GM23338 (cell line): Measurements from ENCODE around the gene PTPN5. TPM values are rescaled to one million over a fixed set of nuclear protein-coding genes. Genes with fewer than 3 reads are reported as not detected.

Source experiments
- ATAC-seq: fragments of 200-7000 bp; cut with Tn5 transposase; 3 replicates; pipeline ENCODE4 v1.9.1; 2020
- DNase-seq: peaks from one replicate; pipeline ENCODE4 v3.0.0-alpha.2; 2015; ENCODE audit warnings: low spot score
- H2AFZ ChIP-seq: fragments of 200-600 bp; sonication (generic); 2 replicates; pipeline ENCODE4 v1.8.0; 2016; ENCODE audit warnings: antibody characterized with exemption, mild to moderate bottlenecking, moderate library complexity
- H3F3A ChIP-seq: fragments of 200-600 bp; sonication (generic); replicated peaks from 2 replicates; pipeline ENCODE4 v1.8.0; 2017; ENCODE audit warnings: antibody characterized with exemption, mixed run types, low read depth
- H3K27ac ChIP-seq: fragments of 200-600 bp; sonication (generic); 2 replicates; pipeline ENCODE4 v1.6.1; 2016; ENCODE audit warnings: low read depth
- H3K27me3 ChIP-seq: fragments of 200-600 bp; sonication (generic); 2 replicates; pipeline ENCODE4 v1.8.0; 2016; ENCODE audit warnings: mild to moderate bottlenecking, mixed run types, moderate library complexity; ENCODE audit not compliant: insufficient read depth
- H3K36me3 ChIP-seq: fragments of 200-600 bp; sonication (generic); 2 replicates; pipeline ENCODE4 v1.8.0; 2016; ENCODE audit warnings: mild to moderate bottlenecking; ENCODE audit not compliant: insufficient read depth
- H3K4me1 ChIP-seq: fragments of 200-600 bp; sonication (generic); 2 replicates; pipeline ENCODE4 v1.8.0; 2016; ENCODE audit warnings: mild to moderate bottlenecking, moderate library complexity; ENCODE audit not compliant: insufficient read depth
- H3K4me2 ChIP-seq: fragments of 200-600 bp; sonication (generic); 2 replicates; pipeline ENCODE4 v1.7.1; 2017; ENCODE audit warnings: mixed run types
- H3K4me3 ChIP-seq: fragments of 200-600 bp; sonication (generic); 2 replicates; pipeline ENCODE4 v1.6.1; 2016; ENCODE audit warnings: mixed run types
- H3K79me2 ChIP-seq: fragments of 200-600 bp; sonication (generic); replicated peaks from 2 replicates; pipeline ENCODE4 v1.8.0; 2017; ENCODE audit warnings: mild to moderate bottlenecking; ENCODE audit not compliant: insufficient read depth
- H3K9me2 ChIP-seq: fragments of 200-600 bp; sonication (generic); 2 replicates; pipeline ENCODE4 v1.8.0; 2017; ENCODE audit not compliant: insufficient read depth
- H4K20me1 ChIP-seq: fragments of 200-600 bp; sonication (generic); replicated peaks from 2 replicates; pipeline ENCODE4 v1.8.0; 2017; ENCODE audit warnings: mild to moderate bottlenecking; ENCODE audit not compliant: insufficient read depth
- H3K27ac Mint-ChIP-seq: 2 replicates; pipeline ENCODE4 v1.8.0; 2020; ENCODE audit warnings: inconsistent platforms, mild to moderate bottlenecking, moderate library complexity, mixed read lengths
- H3K27me3 Mint-ChIP-seq: 3 replicates; pipeline ENCODE4 v1.8.0; 2022; ENCODE audit warnings: low read depth, mild to moderate bottlenecking, moderate library complexity, mixed read lengths, inconsistent platforms; ENCODE audit not compliant: insufficient read depth, poor library complexity
- H3K36me3 Mint-ChIP-seq: 3 replicates; pipeline ENCODE4 v1.8.0; 2021; ENCODE audit warnings: low read depth, mild to moderate bottlenecking, inconsistent platforms, moderate library complexity, mixed read lengths
- H3K4me1 Mint-ChIP-seq: 3 replicates; pipeline ENCODE4 v1.8.0; 2020; ENCODE audit warnings: mild to moderate bottlenecking, inconsistent platforms, mixed read lengths
- H3K4me3 Mint-ChIP-seq: 3 replicates; pipeline ENCODE4 v1.8.0; 2021; ENCODE audit warnings: moderate library complexity, mild to moderate bottlenecking, inconsistent platforms, mixed read lengths
- H3K9me3 Mint-ChIP-seq: 3 replicates; pipeline ENCODE4 v1.8.0; 2020; ENCODE audit warnings: moderate library complexity, mild to moderate bottlenecking, inconsistent platforms, mixed read lengths
- CREB1 ChIP-seq: fragments of 250-450 bp; sonication (Bioruptor Pico); IDR thresholded peaks from 2 replicates; pipeline ENCODE4 v1.5.0; 2020; ENCODE audit warnings: low read depth, mild to moderate bottlenecking, moderate library complexity
- EZH2 ChIP-seq: fragments of 200-600 bp; sonication (generic); IDR thresholded peaks from one replicate; pipeline ENCODE4 v1.8.0; 2017; ENCODE audit warnings: antibody characterized with exemption, mild to moderate bottlenecking, low read depth; ENCODE audit not compliant: unreplicated experiment
- EZH2phosphoT487 ChIP-seq: fragments of 200-600 bp; sonication (generic); IDR thresholded peaks from one replicate; pipeline ENCODE4 v1.8.1; 2018; ENCODE audit warnings: antibody characterized with exemption; ENCODE audit not compliant: unreplicated experiment
- JUNB ChIP-seq: IDR thresholded peaks from one replicate; pipeline ENCODE4 v1.6.1; 2016; ENCODE audit warnings: antibody characterized with exemption; ENCODE audit not compliant: unreplicated experiment
- NANOG ChIP-seq: IDR thresholded peaks from 2 replicates; pipeline ENCODE4 v1.6.1; 2016; ENCODE audit warnings: antibody characterized with exemption, borderline replicate concordance
- POLR2AphosphoS5 ChIP-seq: IDR thresholded peaks from 2 replicates; pipeline ENCODE4 v1.6.1; 2016; ENCODE audit warnings: antibody characterized with exemption, low read depth
- STAT1 ChIP-seq: IDR thresholded peaks from one replicate; pipeline ENCODE4 v1.6.1; 2016; ENCODE audit warnings: antibody characterized with exemption; ENCODE audit not compliant: unreplicated experiment
- ZNF114 ChIP-seq: fragments of 250-450 bp; sonication (Bioruptor Pico); IDR thresholded peaks from 2 replicates; pipeline ENCODE4 v1.5.0; 2020; ENCODE audit warnings: mild to moderate bottlenecking, moderate library complexity
- ZNF331 ChIP-seq: fragments of 250-450 bp; sonication (Bioruptor Pico); IDR thresholded peaks from 2 replicates; pipeline ENCODE4 v1.5.0; 2020; ENCODE audit warnings: low read depth, mild to moderate bottlenecking, moderate library complexity
- polyA plus RNA-seq: library from polyadenylated mRNA; unstranded; fragments of >200 nt; fragmentation: Nextera tagmentation; extraction: Ambion mirVana; gene quantifications from 2 replicates; pipeline ENCODE4 v1.2.1, GENCODE V29; 2016
- total RNA-seq: library from RNA; depleted of rRNA; stranded (reverse); fragments of >200 nt; shearing (Covaris generic); gene quantifications from 2 replicates; pipeline ENCODE4 v1.2.3, GENCODE V29; 2014
- TF ChIP-seq, protein P1 (sequence below): fragments of 250-450 bp; sonication (Bioruptor Pico); IDR thresholded peaks from 2 replicates; pipeline ENCODE4 v1.5.0; 2020; ENCODE audit warnings: mild to moderate bottlenecking, moderate library complexity
- TF ChIP-seq, protein P2 (sequence below), 2 experiments: fragments of 200-600 bp in 1 of 2; sonication (generic) in 1 of 2; conservative IDR thresholded peaks; 2 replicates each; pipeline versions ENCODE4 v1.5.1 to v1.6.1; 2016 to 2017; ENCODE audit warnings: antibody characterized with exemption in 2 of 2, low read depth in 2 of 2, mild to moderate bottlenecking in 2 of 2, moderate library complexity in 1 of 2
- TF ChIP-seq, protein P3 (sequence below): IDR thresholded peaks from one replicate; pipeline ENCODE4 v1.6.1; 2018; ENCODE audit warnings: antibody characterized with exemption; ENCODE audit not compliant: unreplicated experiment
- TF ChIP-seq, protein P4 (sequence below): IDR thresholded peaks from 2 replicates; pipeline ENCODE4 v1.6.1; 2016; ENCODE audit warnings: antibody characterized with exemption

Gene PTPN5
- total and polyA plus RNA-seq, 2 experiments from 2014 or later = 3.7 to 5.7 TPM

DNA sequence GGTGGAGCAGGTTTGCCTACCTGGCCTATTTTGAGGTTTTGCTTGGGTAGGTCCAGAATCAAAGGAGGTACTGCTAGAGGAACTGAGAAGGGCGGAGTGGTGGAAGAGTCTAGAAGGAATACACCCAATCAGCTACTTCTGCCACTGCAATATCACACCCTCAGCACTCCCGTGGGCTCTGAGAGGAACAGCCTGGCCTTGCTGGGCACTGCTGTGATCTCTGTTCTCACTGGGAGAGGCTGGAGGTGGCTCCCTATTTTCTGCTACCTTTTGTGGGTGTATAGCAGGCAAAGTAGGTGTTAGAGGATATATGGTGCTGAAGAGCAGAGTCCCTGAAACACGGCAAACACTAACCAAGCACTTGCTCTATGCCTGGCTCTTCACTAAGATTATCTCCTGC lies 40.7 kb downstream of the PTPN5 start:
- no peaks in the 10 kb centered on the region for H3K79me2 ChIP-seq
- no peak for TF ChIP-seq CREB1 (CRISPR knock-in tag)
- TF ChIP-seq, protein P1, sequence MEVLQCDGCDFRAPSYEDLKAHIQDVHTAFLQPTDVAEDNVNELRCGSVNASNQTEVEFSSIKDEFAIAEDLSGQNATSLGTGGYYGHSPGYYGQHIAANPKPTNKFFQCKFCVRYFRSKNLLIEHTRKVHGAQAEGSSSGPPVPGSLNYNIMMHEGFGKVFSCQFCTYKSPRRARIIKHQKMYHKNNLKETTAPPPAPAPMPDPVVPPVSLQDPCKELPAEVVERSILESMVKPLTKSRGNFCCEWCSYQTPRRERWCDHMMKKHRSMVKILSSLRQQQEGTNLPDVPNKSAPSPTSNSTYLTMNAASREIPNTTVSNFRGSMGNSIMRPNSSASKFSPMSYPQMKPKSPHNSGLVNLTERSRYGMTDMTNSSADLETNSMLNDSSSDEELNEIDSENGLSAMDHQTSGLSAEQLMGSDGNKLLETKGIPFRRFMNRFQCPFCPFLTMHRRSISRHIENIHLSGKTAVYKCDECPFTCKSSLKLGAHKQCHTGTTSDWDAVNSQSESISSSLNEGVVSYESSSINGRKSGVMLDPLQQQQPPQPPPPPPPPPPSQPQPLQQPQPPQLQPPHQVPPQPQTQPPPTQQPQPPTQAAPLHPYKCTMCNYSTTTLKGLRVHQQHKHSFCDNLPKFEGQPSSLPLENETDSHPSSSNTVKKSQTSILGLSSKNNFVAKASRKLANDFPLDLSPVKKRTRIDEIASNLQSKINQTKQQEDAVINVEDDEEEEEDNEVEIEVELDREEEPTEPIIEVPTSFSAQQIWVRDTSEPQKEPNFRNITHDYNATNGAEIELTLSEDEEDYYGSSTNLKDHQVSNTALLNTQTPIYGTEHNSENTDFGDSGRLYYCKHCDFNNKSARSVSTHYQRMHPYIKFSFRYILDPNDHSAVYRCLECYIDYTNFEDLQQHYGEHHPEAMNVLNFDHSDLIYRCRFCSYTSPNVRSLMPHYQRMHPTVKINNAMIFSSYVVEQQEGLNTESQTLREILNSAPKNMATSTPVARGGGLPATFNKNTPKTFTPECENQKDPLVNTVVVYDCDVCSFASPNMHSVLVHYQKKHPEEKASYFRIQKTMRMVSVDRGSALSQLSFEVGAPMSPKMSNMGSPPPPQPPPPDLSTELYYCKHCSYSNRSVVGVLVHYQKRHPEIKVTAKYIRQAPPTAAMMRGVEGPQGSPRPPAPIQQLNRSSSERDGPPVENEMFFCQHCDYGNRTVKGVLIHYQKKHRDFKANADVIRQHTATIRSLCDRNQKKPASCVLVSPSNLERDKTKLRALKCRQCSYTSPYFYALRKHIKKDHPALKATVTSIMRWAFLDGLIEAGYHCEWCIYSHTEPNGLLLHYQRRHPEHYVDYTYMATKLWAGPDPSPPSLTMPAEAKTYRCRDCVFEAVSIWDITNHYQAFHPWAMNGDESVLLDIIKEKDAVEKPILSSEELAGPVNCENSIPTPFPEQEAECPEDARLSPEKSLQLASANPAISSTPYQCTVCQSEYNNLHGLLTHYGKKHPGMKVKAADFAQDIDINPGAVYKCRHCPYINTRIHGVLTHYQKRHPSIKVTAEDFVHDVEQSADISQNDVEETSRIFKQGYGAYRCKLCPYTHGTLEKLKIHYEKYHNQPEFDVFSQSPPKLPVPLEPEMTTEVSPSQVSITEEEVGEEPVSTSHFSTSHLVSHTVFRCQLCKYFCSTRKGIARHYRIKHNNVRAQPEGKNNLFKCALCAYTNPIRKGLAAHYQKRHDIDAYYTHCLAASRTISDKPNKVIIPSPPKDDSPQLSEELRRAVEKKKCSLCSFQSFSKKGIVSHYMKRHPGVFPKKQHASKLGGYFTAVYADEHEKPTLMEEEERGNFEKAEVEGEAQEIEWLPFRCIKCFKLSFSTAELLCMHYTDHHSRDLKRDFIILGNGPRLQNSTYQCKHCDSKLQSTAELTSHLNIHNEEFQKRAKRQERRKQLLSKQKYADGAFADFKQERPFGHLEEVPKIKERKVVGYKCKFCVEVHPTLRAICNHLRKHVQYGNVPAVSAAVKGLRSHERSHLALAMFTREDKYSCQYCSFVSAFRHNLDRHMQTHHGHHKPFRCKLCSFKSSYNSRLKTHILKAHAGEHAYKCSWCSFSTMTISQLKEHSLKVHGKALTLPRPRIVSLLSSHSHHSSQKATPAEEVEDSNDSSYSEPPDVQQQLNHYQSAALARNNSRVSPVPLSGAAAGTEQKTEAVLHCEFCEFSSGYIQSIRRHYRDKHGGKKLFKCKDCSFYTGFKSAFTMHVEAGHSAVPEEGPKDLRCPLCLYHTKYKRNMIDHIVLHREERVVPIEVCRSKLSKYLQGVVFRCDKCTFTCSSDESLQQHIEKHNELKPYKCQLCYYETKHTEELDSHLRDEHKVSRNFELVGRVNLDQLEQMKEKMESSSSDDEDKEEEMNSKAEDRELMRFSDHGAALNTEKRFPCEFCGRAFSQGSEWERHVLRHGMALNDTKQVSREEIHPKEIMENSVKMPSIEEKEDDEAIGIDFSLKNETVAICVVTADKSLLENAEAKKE = no peak
- no peak for TF ChIP-seq NANOG
- TF ChIP-seq EZH2phosphoT487 = no peak
- TF ChIP-seq ZNF331 = no peak
- TF ChIP-seq STAT1 = no peak
- TF ChIP-seq, protein P2, sequence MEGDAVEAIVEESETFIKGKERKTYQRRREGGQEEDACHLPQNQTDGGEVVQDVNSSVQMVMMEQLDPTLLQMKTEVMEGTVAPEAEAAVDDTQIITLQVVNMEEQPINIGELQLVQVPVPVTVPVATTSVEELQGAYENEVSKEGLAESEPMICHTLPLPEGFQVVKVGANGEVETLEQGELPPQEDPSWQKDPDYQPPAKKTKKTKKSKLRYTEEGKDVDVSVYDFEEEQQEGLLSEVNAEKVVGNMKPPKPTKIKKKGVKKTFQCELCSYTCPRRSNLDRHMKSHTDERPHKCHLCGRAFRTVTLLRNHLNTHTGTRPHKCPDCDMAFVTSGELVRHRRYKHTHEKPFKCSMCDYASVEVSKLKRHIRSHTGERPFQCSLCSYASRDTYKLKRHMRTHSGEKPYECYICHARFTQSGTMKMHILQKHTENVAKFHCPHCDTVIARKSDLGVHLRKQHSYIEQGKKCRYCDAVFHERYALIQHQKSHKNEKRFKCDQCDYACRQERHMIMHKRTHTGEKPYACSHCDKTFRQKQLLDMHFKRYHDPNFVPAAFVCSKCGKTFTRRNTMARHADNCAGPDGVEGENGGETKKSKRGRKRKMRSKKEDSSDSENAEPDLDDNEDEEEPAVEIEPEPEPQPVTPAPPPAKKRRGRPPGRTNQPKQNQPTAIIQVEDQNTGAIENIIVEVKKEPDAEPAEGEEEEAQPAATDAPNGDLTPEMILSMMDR (conservative IDR thresholded peaks at IDR 0.05; ENCODE audit: low read depth in 2 of 2) = no peak
- TF ChIP-seq EZH2 = no peak
- no peak for TF ChIP-seq ZNF114
- TF ChIP-seq, protein P3, sequence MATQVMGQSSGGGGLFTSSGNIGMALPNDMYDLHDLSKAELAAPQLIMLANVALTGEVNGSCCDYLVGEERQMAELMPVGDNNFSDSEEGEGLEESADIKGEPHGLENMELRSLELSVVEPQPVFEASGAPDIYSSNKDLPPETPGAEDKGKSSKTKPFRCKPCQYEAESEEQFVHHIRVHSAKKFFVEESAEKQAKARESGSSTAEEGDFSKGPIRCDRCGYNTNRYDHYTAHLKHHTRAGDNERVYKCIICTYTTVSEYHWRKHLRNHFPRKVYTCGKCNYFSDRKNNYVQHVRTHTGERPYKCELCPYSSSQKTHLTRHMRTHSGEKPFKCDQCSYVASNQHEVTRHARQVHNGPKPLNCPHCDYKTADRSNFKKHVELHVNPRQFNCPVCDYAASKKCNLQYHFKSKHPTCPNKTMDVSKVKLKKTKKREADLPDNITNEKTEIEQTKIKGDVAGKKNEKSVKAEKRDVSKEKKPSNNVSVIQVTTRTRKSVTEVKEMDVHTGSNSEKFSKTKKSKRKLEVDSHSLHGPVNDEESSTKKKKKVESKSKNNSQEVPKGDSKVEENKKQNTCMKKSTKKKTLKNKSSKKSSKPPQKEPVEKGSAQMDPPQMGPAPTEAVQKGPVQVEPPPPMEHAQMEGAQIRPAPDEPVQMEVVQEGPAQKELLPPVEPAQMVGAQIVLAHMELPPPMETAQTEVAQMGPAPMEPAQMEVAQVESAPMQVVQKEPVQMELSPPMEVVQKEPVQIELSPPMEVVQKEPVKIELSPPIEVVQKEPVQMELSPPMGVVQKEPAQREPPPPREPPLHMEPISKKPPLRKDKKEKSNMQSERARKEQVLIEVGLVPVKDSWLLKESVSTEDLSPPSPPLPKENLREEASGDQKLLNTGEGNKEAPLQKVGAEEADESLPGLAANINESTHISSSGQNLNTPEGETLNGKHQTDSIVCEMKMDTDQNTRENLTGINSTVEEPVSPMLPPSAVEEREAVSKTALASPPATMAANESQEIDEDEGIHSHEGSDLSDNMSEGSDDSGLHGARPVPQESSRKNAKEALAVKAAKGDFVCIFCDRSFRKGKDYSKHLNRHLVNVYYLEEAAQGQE = no peak
- TF ChIP-seq POLR2AphosphoS5 = no peak
- TF ChIP-seq JUNB = no peak
- TF ChIP-seq, protein P4, sequence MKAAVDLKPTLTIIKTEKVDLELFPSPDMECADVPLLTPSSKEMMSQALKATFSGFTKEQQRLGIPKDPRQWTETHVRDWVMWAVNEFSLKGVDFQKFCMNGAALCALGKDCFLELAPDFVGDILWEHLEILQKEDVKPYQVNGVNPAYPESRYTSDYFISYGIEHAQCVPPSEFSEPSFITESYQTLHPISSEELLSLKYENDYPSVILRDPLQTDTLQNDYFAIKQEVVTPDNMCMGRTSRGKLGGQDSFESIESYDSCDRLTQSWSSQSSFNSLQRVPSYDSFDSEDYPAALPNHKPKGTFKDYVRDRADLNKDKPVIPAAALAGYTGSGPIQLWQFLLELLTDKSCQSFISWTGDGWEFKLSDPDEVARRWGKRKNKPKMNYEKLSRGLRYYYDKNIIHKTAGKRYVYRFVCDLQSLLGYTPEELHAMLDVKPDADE = no peak
- no peaks in the 10 kb centered on the region for H3K9me3 Mint-ChIP-seq
- no peaks in the 10 kb centered on the region for H3K27me3 ChIP-seq
- no peak overlapping the region for H2AFZ ChIP-seq
- no peak overlapping the region for H3K27ac Mint-ChIP-seq
- H3K4me2 ChIP-seq = no peak overlapping the region
- no peaks in the 10 kb centered on the region for H3K9me2 ChIP-seq
- no peak overlapping the region for H3K4me3 Mint-ChIP-seq
- no peak for ATAC-seq
- H3F3A ChIP-seq = no peaks in the 10 kb centered on the region
- H3K27me3 Mint-ChIP-seq = peaks cover 3% of the 10 kb centered on the region
- 0 out of 2 replicates have a peak, but pooled peaks cover 4% of the 10 kb centered on the region for H3K4me1 ChIP-seq
- DNase-seq = no peak
- no peak overlapping the region for H3K4me3 ChIP-seq
- H3K27ac ChIP-seq = no peak overlapping the region
- H3K36me3 ChIP-seq = no peaks in the 10 kb centered on the region
- no peaks in the 10 kb centered on the region for H3K36me3 Mint-ChIP-seq
- no peaks in the 10 kb centered on the region; the same call in 1 of the 2 replicates for H4K20me1 ChIP-seq
- peaks cover 20% of the 10 kb centered on the region; the same call in 2 of the 3 replicates for H3K4me1 Mint-ChIP-seq
